Ovary (tissue), 3 donors: ENCODE results near the gene PGLYRP2.

Experiments used
- CTCF ChIP-seq, 3 donors: fragments of 450-650 bp in 2 of 3; fragments of 200-600 bp in 1 of 3; IDR thresholded peaks; one replicate each; pipeline versions ENCODE4 v1.5.1 to v1.8.0; 2016 to 2022; ENCODE audit warnings: antibody characterized with exemption in 3 of 3, mild to moderate bottlenecking in 1 of 3
- EP300 ChIP-seq: sonication (generic); formaldehyde crosslinking; IDR thresholded peaks from one replicate; pipeline ENCODE4 v1.6.1; 2017; ENCODE audit warnings: antibody characterized with exemption
- POLR2A ChIP-seq: fragments of 450-650 bp; IDR thresholded peaks from one replicate; pipeline ENCODE4 v1.6.1; 2017; ENCODE audit warnings: antibody characterized with exemption, mild to moderate bottlenecking, moderate library complexity
- donor health status: DM: no; HTN: no; CAD: no.

DNA sequence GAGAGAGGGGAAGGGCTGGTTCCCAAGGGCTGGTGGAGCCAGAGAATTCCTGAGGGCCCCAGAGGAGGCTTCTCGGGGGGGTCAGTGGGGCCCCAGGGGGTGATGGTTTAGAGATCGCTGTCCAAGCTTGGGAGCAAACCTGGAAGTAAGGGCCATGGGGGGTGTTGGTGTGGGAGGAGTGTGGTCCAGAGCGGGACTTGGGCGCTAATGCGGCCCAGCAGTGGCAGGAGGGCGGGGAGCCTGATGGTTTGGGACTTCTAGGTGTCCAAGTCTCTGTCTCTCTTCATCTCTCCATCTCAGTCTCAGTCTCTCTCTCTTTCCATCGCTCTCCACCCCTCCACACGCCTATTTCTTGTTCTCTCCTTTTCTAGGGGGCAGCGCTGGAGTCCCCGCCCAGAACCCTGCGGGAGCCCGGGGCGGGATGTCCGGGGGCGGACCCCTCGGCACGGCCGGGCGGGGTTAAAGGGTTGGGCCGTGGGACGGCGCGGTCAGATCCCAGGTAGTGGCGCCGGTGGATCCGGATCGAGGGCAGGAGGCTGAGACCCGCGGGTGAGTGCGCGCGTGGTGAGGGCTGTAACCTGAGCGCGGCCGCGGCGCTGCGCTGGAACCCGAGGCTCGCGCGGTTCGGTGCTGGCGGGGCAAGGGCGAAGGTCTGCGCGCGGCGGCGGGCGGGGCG, 28.9 kb upstream of the PGLYRP2 start, which contains the start of gene CYP4F22:
- TF ChIP-seq CTCF (IDR thresholded peaks at IDR 0.05) (no peak), EP300 (no peak), POLR2A (no peak)
